ENCODE measurements around the gene DDIT4.

DNA sequence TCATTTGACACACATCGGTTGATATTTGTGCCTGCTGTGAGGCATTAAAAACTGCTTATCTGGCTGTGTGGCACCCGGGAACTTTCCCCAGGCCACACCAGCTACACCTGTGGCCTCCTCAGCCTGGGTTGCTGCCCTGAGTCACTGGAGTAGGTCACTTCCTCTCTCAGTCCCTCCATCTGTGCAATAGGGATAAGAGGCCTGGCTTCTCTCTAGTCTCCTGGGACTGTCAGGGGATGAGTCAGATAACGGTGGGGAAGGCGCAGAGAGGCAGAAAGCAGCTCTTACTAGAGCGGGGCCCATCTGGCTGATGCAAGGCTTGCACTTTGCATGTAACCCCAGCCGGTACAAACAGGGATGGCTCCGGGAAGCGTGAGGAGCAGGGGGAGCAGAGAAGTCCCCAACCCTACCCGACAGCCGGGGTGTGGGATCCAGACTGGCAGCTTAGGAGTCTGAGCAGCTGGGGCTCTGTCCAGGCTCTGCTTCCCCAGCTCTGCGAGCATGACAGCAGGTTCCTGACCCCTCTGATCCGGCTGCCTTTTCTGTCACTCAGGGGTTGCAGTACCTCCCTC lies 47.0 kb downstream of the DDIT4 start:
- TF ChIP-seq, protein P1, sequence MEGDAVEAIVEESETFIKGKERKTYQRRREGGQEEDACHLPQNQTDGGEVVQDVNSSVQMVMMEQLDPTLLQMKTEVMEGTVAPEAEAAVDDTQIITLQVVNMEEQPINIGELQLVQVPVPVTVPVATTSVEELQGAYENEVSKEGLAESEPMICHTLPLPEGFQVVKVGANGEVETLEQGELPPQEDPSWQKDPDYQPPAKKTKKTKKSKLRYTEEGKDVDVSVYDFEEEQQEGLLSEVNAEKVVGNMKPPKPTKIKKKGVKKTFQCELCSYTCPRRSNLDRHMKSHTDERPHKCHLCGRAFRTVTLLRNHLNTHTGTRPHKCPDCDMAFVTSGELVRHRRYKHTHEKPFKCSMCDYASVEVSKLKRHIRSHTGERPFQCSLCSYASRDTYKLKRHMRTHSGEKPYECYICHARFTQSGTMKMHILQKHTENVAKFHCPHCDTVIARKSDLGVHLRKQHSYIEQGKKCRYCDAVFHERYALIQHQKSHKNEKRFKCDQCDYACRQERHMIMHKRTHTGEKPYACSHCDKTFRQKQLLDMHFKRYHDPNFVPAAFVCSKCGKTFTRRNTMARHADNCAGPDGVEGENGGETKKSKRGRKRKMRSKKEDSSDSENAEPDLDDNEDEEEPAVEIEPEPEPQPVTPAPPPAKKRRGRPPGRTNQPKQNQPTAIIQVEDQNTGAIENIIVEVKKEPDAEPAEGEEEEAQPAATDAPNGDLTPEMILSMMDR (conservative IDR thresholded peaks at IDR 0.05; ENCODE audit: low read depth, low read length), result no peak
- TF ChIP-seq EZH2 (IDR thresholded peaks at IDR 0.05; ENCODE audit: borderline replicate concordance, low read depth, low read length, poor library complexity, severe bottlenecking), result no peak

Measured in A673 (cell line).